ENCODE measurements around the gene STAT5A. TPM values are rescaled to one million over a fixed set of nuclear protein-coding genes. Genes with fewer than 3 reads are reported as not detected.

The STAT5A gene
- total RNA-seq, 1 donor from 2014 or later, result 45.5 TPM

DNA sequence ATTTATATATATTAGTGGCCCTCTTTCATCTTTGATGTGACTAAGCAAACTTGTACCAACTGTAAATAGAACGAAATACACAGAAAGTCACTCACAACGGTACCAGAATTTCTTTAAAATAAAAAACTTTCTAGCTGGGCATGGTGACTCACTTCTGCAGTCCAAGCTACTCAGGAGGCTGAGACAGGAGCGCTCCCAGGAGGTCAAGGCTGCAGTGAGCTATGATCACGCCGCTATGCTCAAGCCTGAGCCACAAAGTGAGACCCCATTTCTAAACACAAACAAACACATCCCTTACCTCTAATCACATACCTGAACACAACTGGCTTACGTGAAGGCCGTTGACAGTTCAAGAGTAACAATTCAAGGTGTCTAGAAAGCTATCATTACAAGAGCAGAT, 41.8 kb upstream of the STAT5A start:
- Mint-ChIP-seq H3K27ac (ENCODE audit: unreplicated experiment) (no peak overlapping the region), H3K4me3 (ENCODE audit: unreplicated experiment) (no peak overlapping the region), H3K36me3 (ENCODE audit: unreplicated experiment) (peaks cover 1% of the 10 kb centered on the region), H3K27me3 (ENCODE audit: unreplicated experiment) (no peaks in the 10 kb centered on the region), H3K4me1 (ENCODE audit: unreplicated experiment) (peaks cover 29% of the 10 kb centered on the region), H3K9me3 (ENCODE audit: unreplicated experiment) (no peaks in the 10 kb centered on the region)
- no peak for DNase-seq (ENCODE audit: extremely low spot score, unreplicated experiment)
- TF ChIP-seq CTCF (IDR thresholded peaks at IDR 0.05), result no peak

- no peaks in the 10 kb centered on the region for H3K27me3 Mint-ChIP-seq (ENCODE audit: unreplicated experiment)
- peak overlapping the region; percentile 57 for H3K27ac Mint-ChIP-seq (ENCODE audit: unreplicated experiment)
- no peaks in the 10 kb centered on the region for H3K9me3 Mint-ChIP-seq (ENCODE audit: unreplicated experiment)
- peaks cover 1% of the 10 kb centered on the region for H3K36me3 Mint-ChIP-seq (ENCODE audit: unreplicated experiment)
- peaks cover 32% of the 10 kb centered on the region for H3K4me1 Mint-ChIP-seq (ENCODE audit: unreplicated experiment)
- no peak overlapping the region for H3K4me3 Mint-ChIP-seq (ENCODE audit: unreplicated experiment)
- DNase-seq (ENCODE audit: extremely low spot score, unreplicated experiment), result no peak
- no peak for TF ChIP-seq CTCF (IDR thresholded peaks at IDR 0.05)
Measured at GRCh38 chr17:42247734-42248133, 40.6 kb upstream of the STAT5A start.

- H3K27me3 Mint-ChIP-seq (ENCODE audit: unreplicated experiment), result no peaks in the 10 kb centered on the region
- H3K36me3 Mint-ChIP-seq (ENCODE audit: unreplicated experiment), result peaks cover 1% of the 10 kb centered on the region
- H3K4me3 Mint-ChIP-seq (ENCODE audit: unreplicated experiment), result peak overlapping the region; percentile 55
- TF ChIP-seq CTCF (IDR thresholded peaks at IDR 0.05), result peak; percentile 10
- peak overlapping the region; percentile 73 for H3K27ac Mint-ChIP-seq (ENCODE audit: unreplicated experiment)
- no peaks in the 10 kb centered on the region for H3K9me3 Mint-ChIP-seq (ENCODE audit: unreplicated experiment)
- no peak for DNase-seq (ENCODE audit: extremely low spot score, unreplicated experiment)
- H3K4me1 Mint-ChIP-seq (ENCODE audit: unreplicated experiment), result peaks cover 38% of the 10 kb centered on the region
Measured at GRCh38 chr17:42248351-42249179, 39.7 kb upstream of the STAT5A start.

DNA sequence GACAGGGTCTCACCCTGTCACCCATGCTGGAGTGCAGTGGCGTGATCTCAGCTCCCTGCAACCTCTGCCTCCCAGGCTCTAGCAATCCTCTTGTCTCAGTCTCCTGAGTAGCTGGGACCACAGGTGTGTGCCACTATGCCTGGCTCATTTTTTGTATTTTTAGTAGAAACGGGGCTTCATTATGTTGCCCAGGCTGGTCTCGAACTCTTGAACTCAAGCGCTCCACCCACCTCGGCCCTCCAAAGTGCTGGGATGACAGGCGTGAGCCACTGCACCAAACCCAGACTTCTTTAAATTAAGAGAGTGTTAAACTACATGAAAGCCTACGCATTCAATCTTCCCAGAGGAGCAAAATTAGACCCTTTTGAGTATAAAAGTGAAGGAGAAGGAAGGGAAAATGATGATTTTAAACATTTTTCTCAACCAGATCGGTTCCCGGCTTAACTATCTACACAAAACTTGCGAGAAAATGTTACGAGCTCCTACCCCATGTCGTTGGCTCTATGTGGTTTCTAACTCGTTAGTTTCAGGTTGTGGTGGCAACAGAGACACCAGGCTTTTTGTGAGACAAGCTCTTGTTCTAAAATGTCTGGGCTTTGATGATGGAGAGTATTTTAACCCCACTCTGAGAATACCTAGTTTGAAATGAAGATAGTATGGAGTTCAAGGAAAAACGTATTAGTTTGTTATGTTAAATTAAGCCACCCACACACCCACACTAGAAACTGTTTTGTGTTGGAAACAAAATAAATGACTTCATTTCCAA, 38.4 kb upstream of the STAT5A start:
- peaks cover 1% of the 10 kb centered on the region for H3K36me3 Mint-ChIP-seq (ENCODE audit: unreplicated experiment)
- no peaks in the 10 kb centered on the region for H3K27me3 Mint-ChIP-seq (ENCODE audit: unreplicated experiment)

More for the DNA sequence above, 38.4 kb upstream of the STAT5A start:
- Mint-ChIP-seq H3K4me3 (ENCODE audit: unreplicated experiment) (no peak overlapping the region), H3K9me3 (ENCODE audit: unreplicated experiment) (no peaks in the 10 kb centered on the region), H3K4me1 (ENCODE audit: unreplicated experiment) (peaks cover 37% of the 10 kb centered on the region), H3K27ac (ENCODE audit: unreplicated experiment) (no peak overlapping the region)
- DNase-seq (ENCODE audit: extremely low spot score, unreplicated experiment), result no peak
- no peak for TF ChIP-seq CTCF (IDR thresholded peaks at IDR 0.05)
